Stimulated activated CD4-positive, alpha-beta T cell treated with anti-CD3 and anti-CD28 coated beads, Interleukin-1b, Interleukin-23, amount 100 ng/mL, for 48 hours (primary cell): ENCODE results near the gene TAF5L.
"Not testable (repeated sequence)": the region's sequence is repeated elsewhere in the genome, so short reads cannot be mapped to it uniquely, and the experiment has no call there.

ENCODE experiments used
- DNase-seq: peaks from one replicate; pipeline ENCODE4 v3.0.0-alpha.2; 2020

TAF5L gene

DNA sequence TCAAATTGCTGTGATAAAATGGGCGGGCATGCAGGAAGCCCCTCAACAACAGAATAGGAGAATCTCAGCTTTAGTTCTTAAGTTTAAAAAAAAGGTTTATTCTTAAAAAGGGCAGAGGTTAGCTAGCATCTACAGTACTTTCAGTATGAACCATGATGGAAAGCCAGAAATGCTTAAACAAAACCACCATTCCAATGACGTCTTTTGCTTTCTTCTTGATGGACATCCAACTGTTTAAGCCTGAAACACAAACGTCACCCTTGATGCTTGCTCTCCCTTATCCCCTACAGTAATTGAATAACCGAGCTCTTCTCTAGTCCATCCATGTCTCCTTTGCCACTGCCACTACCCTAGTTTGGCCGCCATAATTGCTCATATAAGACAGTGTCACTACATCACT is 25.7 kb downstream of the TAF5L start:
- DNase-seq, result no peak

DNA sequence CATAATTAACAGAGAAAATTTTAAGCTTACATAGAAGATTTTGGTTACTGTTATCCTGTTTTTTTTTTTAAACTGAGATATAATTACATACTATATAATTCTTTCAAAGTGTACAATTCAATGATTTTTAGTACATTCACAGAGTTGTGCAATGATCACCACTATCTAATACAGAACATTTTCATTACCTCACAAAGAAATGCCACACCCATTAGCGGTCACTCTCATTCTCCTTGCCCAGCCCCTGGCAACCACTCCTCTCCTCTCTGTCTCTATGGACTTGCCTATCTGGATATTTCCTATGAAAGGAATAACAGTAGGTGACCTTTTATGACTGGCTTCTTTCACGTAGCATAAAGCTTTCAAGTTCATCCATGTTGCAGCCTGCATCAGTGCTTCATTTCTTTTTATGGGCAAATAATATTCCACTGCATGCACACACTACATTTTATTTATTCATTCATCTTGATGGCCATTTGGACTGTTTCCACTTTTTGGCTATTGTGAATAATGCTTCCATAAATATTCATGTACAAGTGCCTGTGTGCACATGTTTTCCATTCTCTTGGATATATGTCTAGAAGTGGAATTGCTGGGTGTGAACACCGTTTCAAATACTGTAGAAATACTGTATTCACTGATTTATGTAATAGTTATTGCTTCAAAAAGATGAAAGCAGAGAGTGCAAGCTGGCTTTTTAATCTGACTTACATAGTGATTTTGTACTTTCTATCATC is 26.5 kb downstream of the TAF5L start:
- DNase-seq, result no peak

- DNase-seq, result no peak
Observed at GRCh38 chr1:229597877-229598276, 28.0 kb downstream of the TAF5L start.

GRCh38 chr1:229596925-229597699 is 28.8 kb downstream of the TAF5L start:
- no peak for DNase-seq

- not testable (repeated sequence) for DNase-seq
Observed at GRCh38 chr1:229595876-229596275, 30.0 kb downstream of the TAF5L start.

GRCh38 chr1:229594227-229595008 is 31.5 kb downstream of the TAF5L start:
- DNase-seq, result no peak

DNA sequence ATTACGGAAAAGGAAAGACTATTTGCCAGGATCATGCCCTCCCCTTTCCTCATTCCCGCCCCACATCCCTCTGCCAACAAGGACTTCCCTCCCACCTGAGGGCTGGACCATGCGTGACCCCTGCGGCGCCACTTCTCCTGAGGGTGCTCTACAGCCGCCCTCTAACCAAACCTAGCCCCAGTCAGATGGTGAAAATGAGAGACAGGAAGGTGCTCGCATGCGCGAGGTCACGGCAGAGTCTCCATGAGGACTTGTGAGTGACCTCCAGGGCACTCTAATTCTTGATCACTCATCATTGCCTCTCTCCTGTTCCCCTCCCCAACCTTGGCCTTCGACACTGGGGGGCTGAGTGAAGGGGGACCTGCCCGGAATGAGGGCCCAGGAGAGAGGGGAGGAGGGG is 32.1 kb downstream of the TAF5L start:
- no peak for DNase-seq

DNA sequence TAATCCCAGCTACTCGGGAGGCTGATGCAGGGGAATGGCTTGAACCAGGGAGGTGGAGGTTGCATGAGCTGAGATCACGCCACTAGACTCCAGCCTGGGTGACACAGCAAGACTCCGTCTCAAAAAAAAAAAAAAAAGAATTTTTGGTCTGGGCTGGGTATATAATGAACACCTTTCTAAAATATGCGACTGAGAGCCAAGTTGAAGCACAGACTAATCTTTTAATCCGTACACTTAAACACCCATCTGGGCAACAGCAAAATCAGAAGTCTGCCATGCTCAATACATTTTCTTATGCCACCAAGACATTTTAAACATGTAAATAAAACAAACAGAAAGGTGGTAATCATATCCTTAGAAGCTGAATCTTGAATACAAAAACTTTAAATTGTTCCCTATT is 35.8 kb downstream of the TAF5L start:
- no peak for DNase-seq

DNA sequence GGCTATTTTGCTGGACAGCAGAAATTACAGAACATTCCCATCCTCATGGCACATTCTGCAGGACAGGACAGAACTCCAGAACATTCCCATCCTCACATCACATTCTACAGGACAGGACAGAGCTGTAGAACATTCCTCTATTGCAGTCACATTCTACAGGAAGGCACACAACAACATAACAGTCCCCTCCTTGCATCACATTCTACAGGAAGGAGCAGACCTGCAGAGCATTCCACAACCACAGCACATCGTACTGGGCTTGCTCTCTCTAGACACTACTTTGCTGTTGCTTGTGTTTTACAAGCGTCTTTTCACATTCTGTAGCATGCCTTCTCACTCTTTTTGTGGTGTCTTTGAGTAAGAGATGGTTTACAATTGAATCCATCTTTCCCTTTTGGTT is 40.6 kb downstream of the TAF5L start:
- no peak for DNase-seq

- DNase-seq, result no peak
Observed at GRCh38 chr1:229582715-229583114, 43.2 kb downstream of the TAF5L start.

GRCh38 chr1:229582011-229582694 is 43.8 kb downstream of the TAF5L start:
- DNase-seq, result no peak

- no peak for DNase-seq
Observed at GRCh38 chr1:229581485-229581884, 44.4 kb downstream of the TAF5L start.

- DNase-seq, result no peak
Observed at GRCh38 chr1:229579059-229579673, 46.8 kb downstream of the TAF5L start.

GRCh38 chr1:229578168-229579058 is 47.5 kb downstream of the TAF5L start:
- no peak for DNase-seq

DNA sequence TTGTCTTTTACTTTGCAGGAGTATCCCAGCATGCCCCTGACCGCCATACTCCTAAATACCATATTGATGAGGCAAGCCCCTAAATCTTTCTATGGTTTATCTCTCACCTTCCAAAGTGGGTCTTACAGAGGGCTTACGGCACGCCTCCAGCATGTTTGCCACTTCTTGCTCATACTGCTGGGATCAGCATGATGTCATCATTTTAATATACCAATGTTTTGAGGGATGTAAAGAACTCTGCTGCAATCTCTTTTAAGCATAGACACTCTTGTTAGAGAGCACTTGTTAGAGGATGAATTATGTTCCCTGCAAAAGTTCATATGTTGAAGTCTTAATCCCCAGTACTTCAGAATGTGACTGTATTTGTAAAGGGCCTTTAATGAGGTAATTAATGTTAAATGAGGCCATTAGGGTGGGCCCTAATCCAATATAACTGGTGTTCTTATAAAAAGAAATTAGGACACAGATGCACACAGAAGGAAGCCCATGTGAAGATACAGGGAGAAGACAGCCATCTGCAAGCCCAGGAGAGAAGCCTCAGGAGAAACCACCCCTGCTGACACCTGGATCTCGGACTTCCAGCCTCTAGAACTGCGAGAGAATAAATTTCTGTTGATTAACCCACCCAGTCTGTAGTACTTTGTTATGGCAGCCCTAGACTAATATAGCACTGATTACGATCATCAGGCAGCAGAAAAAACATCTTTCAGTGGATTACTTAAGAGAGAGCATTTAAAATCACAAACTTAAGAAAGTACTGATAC is 51.1 kb downstream of the TAF5L start:
- no peak for DNase-seq

GRCh38 chr1:229572286-229572685 is 53.6 kb downstream of the TAF5L start:
- DNase-seq, result no peak

DNA sequence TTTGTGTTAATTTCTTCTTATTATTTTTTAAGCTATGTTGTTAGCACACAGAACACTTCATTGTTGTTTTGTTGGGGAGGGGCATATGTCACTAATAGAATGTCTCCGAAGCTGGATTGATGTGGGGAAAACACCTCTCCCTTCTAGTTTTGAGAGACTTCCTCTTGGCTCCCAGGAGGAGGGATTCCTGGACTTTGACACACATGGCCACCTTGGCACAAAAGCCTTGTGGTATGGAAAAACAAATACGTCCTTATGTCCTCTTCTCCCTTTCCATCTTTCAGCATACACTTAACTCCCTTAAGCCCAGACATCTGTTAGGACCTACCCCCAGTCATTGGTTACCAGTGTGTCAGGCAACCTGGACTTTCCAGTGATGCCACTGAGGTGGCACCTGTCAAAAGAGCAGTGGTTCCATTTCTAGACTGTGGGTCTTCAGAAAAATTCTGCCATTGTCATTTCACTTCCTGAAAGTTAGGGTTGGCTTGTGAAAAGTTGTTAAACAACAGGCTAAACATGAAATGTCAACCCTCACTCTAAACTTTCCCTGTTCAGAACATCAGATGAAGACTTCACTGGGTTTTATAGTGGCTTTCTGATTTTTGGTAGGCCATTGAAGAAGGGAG is 54.9 kb downstream of the TAF5L start:
- DNase-seq, result no peak

DNA sequence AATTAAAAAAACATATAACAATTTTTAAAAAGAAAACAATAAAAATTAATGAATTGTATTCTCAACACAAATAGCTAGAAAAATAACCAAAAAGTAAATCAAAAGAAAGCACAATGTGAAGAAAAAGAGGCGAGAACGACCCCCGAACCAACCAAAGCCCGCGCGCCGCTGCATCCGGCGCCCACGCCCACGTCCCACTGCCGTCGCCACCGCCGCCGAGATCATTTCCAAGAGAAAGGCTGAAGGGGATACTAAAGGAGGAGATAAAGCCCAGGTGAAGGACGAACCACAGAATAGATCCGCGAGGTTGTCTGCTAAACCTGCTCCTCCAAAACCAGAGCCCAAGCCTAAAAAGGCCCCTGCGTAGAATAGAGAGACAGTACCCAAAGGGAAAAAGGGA is 55.6 kb downstream of the TAF5L start:
- DNase-seq, result no peak

GRCh38 chr1:229567109-229567868 is 58.6 kb downstream of the TAF5L start:
- DNase-seq, result no peak
